GM18526 (cell line): ENCODE data around the gene RAD50.

ENCODE experiments used
- POLR2A ChIP-seq: IDR thresholded peaks from 3 replicates; pipeline ENCODE4 v1.6.1; 2011; ENCODE audit not compliant: insufficient read length; ENCODE audit errors: extremely low read depth

The RAD50 gene

DNA sequence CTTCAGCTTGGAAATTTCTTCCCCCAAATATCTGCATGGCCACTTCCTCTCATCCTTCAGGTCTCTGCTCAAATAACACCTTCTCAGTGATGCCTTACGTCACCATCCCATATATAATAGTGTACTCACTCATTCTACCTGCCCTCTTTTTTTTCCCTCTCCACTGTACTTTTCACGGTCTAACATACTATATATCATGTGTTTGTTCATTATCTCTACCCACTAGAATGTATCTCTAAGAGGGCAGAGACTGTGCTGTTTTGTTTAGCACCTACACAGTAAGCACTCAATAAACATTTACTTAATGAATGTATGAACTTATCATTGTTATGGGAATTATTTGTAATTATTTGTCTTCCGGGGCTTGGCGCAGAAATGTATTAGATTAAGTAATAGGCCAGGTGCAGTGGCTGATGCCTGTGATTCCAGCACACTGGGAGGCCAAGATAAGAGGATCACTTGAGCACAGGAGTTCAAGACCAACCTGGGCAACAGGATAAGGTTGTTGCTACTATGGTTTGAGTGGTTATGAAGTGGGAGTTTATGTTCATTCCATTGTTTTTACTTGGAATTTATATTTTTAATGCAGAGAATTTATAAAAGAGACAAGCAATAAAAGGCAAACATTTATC is 95.2 kb downstream of the RAD50 start:
- no peak for TF ChIP-seq POLR2A

DNA sequence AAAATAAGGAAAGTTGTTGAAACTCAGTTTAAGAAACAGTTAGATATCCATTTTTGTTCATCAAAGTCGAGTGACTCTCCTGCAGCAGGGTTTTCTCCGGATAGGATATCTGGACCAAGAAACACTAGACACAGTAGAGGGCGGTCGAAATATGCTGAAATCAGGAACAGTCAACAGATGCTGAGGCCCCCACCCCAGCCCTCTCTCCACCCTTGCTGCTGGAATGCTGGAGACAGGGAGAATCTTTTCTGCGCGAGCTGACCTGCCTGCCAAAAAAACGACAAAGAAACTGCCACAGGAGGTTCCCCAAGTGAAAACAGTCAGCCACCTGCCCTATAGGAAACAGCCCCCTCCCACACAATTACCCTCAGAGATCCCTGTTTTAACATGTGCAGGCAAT is 96.9 kb downstream of the RAD50 start:
- TF ChIP-seq POLR2A: no peak

DNA sequence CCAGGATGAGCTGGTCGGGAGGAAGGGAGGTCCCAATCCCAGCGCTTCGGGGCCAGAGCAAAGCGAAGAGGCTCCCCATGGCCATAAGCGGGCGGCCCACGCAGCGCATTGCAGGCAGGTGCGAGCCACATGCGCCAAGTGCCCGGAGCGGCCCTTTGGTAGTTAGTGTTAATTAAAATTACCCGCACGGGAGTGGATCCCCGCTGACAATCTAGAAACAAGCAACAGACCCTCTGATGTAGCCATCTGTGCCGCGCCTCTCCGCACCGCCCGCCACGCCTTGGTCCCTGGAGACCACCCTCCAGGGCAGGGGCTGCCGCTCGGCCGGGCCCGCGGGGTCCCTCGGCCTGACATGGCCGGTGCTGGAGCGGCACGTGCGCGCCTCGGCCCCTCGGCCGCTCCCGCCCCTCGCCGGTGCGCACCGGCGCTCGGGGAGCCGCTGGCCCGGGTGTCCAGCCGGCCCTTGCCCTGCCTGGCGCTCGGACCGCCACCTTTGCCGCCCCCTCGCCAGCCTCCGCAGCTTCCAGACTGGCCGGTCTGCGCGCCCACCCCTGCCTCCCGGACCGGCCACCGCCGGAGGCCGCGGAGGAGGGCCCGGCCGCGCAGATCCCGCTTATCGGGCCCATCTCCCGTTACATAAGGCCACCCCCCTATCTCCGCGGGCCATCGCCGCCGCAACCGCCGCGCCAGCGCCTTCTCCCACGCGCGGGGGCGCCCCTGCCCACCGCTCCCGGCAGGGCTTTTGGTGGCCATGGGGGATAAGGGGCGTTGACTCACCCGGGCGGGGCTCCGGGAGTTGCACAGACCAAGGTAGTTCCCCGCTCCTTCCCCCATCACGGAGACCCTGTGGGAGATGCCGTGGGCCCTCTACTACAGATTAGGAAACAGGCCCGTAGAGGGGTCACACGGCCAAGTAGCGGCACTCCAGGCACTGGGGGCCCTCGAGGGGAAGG is 99.3 kb downstream of the RAD50 start:
- no peak for TF ChIP-seq POLR2A

DNA sequence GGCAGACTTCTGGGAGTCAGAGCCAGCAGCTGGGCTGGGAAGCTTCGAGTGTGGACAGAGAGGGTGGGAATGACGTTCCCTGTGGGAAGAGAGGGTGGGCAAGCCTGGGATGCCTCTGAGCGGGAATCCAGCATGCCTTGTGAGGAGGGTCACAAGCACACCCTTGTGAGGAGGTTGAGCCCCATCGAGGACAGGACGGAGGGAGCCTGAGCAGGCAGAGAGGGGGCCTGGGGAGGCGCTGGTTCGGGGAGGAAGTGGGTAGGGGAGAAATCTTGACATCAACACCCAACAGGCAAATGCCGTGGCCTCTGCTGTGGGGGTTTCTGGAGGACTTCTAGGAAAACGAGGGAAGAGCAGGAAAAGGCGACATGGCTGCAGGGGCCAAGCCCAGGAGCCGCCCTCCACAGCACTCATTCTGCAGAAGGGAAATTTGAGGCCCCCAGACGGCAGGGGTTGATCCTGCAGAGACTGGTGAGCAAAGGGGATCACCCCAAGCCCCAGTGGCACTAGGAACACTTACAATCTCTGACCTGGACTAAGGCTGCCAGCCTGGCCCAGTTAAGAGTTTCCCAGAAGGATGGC is 100.1 kb downstream of the RAD50 start:
- TF ChIP-seq POLR2A: no peak

DNA sequence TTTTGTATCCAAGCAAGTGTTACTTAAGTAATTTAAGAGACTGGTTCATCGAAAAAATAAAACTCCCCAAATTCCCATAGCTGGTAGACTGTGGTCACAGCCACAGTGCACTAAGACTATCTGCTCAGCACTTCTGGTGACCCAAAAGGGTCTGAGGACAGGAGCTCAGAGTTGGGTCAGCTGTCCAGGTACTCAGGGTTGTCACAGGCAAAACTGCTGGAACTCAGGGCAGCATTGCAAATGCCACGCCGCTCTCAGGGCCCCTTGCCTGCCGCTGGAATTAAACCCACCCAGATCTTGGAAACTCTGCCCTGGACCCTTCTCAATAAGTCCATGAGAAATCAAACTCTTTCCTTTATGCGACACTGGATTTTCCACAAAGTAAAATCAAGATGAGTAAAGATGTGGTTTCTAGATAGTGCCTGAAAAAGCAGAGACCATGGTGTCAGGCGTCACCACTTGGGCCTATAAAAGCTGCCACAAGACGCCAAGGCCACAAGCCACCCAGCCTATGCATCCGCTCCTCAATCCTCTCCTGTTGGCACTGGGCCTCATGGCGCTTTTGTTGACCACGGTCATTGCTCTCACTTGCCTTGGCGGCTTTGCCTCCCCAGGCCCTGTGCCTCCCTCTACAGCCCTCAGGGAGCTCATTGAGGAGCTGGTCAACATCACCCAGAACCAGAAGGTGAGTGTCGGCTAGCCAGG is 101.1 kb downstream of the RAD50 start, which contains the start of gene IL13:
Gene IL13 (plus strand): TSS at position 498 of the 705 bp plus-strand sequence. CDS start 14 bp downstream, at position 512.
- TF ChIP-seq POLR2A: no peak

DNA sequence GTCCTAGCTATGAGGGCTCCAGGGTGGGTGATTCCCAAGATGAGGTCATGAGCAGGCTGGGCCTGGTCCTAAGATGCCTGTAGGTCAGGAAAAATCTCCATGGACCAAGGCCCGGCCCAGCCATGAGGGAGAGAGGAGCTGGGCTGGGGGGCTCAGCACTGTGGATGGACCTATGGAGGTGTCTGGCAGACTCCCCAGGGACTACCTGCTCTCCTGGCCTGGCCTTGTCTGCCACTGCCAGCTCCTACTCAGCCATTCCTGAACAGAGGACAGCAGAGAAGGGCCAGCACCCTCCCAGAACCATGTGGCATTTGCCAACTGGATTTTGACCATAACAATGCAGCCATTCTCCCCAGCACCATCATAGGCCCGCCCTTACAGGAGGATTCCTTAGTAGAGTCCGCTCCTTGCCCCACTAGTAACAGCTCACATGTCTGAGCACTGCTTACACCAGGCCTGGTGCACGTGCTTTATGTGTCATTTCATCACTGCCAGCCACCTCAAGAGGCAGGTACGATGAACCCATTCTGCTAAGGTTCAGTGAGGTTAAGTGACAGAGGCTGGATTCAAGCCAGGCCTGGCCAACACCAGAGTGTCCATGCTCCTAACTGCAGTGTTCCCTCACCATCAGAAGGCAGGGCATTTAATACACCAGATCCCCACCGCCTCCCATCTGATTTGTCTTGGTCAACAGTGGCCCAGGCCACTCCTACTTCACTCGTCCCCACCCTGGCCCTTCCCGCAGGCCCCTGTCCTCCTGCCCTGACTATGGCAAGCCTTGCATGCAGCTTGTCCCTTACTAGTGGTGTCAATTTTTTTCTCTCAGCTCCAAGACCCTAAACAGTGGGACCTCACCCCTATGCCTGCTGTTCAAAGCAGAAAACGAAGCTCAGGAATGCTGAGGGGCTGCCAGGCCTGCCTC is 101.9 kb downstream of the RAD50 start:
- no peak for TF ChIP-seq POLR2A

DNA sequence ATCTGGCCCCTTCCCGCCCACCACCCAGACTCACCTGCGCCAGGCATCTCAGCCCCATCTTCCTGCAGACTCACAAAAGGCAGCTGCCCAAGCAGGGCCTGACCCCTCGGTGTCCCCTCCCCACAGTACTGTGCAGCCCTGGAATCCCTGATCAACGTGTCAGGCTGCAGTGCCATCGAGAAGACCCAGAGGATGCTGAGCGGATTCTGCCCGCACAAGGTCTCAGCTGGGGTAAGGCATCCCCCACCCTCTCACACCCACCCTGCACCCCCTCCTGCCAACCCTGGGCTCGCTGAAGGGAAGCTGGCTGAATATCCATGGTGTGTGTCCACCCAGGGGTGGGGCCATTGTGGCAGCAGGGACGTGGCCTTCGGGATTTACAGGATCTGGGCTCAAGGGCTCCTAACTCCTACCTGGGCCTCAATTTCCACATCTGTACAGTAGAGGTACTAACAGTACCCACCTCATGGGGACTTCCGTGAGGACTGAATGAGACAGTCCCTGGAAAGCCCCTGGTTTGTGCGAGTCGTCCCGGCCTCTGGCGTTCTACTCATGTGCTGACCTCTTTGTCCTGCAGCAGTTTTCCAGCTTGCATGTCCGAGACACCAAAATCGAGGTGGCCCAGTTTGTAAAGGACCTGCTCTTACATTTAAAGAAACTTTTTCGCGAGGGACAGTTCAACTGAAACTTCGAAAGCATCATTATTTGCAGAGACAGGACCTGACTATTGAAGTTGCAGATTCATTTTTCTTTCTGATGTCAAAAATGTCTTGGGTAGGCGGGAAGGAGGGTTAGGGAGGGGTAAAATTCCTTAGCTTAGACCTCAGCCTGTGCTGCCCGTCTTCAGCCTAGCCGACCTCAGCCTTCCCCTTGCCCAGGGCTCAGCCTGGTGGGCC is 103.1 kb downstream of the RAD50 start:
- no peak for TF ChIP-seq POLR2A

DNA sequence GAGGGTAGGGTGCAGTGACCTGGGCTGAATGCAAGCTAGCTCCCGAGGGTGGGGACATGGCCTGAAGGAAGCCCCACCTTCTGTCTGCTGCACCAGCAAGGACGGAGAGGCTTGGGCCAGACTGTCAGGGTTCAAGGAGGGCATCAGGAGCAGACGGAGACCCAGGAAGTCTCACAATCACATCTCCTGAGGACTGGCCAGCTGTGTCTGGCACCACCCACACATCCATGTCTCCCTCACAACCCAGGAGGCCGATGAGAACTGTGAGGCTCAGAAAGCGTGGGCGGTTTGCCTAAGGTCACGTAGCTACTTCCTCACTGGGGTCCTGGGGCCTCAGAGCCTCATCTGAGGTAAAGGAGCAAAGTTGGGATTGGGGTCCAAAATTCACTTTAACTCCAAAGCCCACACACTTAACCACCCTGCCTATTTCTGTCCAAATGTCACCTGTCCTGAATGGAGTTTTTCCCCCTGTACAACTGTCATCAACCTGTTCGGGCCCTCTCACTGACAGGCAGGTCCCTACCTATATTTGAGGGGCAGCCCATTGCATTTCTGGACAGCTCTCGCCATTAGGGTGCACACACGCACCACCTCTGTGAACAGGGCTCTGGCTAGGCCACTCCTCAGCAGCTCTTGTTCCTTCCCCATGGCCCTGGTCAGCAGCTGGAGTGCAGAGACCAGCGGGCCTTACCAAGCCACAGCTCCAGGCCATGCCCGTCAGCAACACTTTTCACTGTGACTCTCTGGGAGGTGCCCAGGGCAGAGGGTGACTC is 104.6 kb downstream of the RAD50 start:
- TF ChIP-seq POLR2A: peak; percentile 32

DNA sequence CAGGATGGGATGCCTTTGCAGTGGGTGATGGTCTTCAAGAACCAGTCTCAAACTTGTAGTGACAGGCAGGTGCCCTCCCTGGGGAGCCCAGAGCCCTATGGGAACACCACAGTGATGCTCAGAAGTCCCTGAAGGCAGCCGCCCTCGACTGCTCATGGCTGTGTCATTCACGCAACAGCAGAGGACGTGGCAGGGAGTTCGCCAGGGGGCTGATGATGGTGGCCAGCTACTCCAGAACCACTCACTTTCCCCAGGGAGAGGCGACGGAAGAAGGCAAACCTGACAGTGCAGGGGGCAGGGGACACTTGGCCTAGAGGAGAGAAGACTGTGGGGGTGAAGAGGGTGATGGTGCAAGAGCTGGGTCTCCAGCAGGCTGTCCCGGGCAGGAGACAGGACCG is 105.2 kb downstream of the RAD50 start:
- no peak for TF ChIP-seq POLR2A

DNA sequence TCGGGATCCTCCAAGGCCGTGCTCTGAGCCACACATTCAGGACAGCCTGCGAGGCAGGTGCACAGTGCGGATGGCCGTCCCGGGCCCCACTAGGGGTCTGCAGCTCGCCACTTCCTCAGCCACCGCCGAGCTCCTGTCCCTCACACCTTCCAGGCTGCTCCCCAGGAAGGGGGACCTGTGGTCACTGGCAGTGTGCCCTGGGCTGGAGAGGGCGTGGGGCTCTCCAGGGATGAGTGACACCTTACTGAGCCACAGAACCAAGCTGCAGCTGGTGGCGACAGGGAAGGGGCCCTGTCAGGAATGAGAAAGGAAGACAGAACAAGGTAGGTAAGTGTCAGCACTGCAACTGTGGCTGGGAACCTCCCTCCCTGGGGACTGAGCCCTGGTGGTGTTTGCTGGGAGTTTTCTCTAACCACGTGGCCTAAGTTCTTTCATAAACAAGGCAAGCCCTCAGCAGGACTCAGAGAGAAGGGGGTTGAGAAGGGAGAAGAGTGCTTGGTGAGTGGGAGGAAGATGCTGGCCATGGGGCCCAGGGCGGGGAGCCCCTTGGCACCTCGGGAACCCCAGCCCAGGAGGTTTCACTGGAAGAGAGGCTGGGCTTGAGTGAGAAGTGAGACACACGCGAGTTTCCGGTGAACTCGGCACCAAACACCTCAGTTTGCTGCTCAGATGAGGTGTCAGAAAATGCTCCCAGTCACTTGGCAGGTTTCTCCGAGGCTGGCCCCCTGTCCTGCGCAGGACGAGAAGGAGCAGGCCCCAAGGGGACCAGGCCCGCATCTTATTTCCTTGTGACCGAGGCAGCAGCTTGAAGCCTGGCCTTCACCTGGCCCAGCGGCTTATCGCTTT is 106.4 kb downstream of the RAD50 start:
- TF ChIP-seq POLR2A: peak; percentile 61

DNA sequence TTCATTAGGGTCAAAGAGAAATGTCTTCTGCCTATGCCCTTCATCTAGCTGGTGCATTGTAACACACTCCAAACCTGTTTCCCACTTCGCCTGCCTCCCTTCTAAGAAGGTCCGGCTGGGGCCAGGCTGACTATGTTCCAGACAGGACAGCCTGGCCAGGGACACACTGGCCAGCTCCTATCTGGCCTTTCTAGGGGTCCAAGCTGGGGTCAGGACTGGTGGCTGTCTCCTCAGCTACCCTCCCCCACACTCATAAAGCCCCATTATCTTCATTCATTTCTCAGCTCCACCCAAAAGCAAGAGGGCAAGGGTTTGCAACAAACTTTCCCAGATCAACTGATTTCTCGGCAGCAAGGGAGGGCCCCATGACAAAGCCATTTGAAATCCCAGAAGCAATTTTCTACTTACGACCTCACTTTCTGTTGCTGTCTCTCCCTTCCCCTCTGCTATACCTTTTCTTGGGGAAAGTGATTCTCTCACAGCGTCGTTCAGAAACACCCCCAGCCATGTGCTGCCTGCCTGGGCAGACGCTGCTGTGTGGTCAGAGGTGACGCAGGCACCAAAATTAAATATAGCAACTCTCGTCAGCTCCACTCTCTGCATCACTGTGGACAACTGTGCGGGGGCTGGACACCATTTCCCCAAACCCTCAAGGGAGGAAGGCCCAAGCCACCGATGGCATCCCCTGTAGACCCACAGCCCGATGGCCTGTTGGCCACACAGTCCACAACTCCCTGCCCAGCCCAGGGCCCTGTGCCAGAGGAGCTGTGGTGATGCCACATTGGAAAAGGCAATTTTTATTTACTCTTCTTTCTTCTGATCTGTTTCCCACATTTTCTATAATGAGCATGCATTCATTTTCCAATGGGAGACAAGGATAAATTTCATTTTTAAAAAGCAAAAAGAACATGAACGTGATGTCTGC is 107.3 kb downstream of the RAD50 start:
- TF ChIP-seq POLR2A: peak; percentile 32
